HepG2 (cell line): ENCODE measurements around the gene RXFP1. TPM values are rescaled to one million over a fixed set of nuclear protein-coding genes. Genes with fewer than 3 reads are reported as not detected.

Experiments used
- ATAC-seq: fragments of 200-7000 bp; cut with Tn5 transposase; 3 replicates; pipeline ENCODE4 v1.9.1; 2020; ENCODE audit warnings: mild to moderate bottlenecking, moderate library complexity
- BruUV-seq: library from RNA; stranded (reverse); fragments of 400-500 nt; replicated peaks from 2 replicates; lab custom pipeline; 2021; lab: Mats Ljungman, UMichigan
- CTCF ChIA-PET: fragments of 300-600 bp; formaldehyde crosslinking; extraction: SDS; loops from one replicate; lab custom pipeline; 2021; ENCODE audit warnings: low total read pairs, inconsistent platforms, low intra/inter-chr PET ratio; lab: Yijun Ruan, JAX
- POLR2A ChIA-PET: fragments of 350-600 bp; sonication (Branson Sonifier 250); formaldehyde crosslinking; loops from one replicate; lab custom pipeline; 2020; ENCODE audit warnings: antibody characterized with exemption, inconsistent platforms; lab: Yijun Ruan, JAX
- DNase-seq: peaks from one replicate; pipeline ENCODE4 v3.0.0-alpha.2; 2015; ENCODE audit warnings: low spot score
- FAIRE-seq: peaks from 3 replicates; lab custom pipeline; 2011; peaks lifted over from hg19 to GRCh38; lab: Jason Lieb, UNC
- H2AFZ ChIP-seq: one replicate; pipeline ENCODE4 v1.6.1; 2011; ENCODE audit warnings: low read length, inconsistent platforms
- H3K27ac ChIP-seq: fragments of 300-600 bp; 3 replicates; pipeline ENCODE4 v1.8.0; 2011; ENCODE audit warnings: mixed run types, mild to moderate bottlenecking, mixed read lengths, low read length, inconsistent platforms; ENCODE audit not compliant: insufficient read depth; ENCODE audit errors: extremely low read length
- H3K27me3 ChIP-seq, 2 experiments: fragments of 200-600 bp in 1 of 2; 2 replicates in 1 of 2; 3 replicates in 1 of 2; pipeline versions ENCODE4 v1.6.0 to v1.8.0; 2011; ENCODE audit warnings: low read length in 2 of 2, mild to moderate bottlenecking in 2 of 2, moderate library complexity in 2 of 2, inconsistent platforms in 1 of 2; ENCODE audit not compliant: insufficient read depth in 2 of 2, control insufficient read depth in 1 of 2
- H3K36me3 ChIP-seq, 2 experiments: fragments of 200-600 bp in 1 of 2; replicated peaks in 1 of 2; 2 replicates in 1 of 2; 3 replicates in 1 of 2; pipeline versions ENCODE4 v1.5.1 to v1.8.0; 2011; ENCODE audit warnings: low read length in 2 of 2, inconsistent platforms in 1 of 2; ENCODE audit not compliant: insufficient read depth in 2 of 2, control insufficient read depth in 1 of 2
- H3K4me1 ChIP-seq: 2 replicates; pipeline ENCODE4 v1.5.1; 2012; ENCODE audit warnings: low read length, inconsistent platforms; ENCODE audit not compliant: insufficient read depth
- H3K4me2 ChIP-seq: 2 replicates; pipeline ENCODE4 v1.6.0; 2011; ENCODE audit warnings: low read depth, low read length, inconsistent platforms
- H3K4me3 ChIP-seq, 3 experiments: fragments of 200-600 bp in 1 of 3; sonication (generic), shearing (Covaris generic) in 1 of 3; replicated peaks in 1 of 3; 2 replicates each; pipeline ENCODE4 v1.5.1; 2011 to 2016; ENCODE audit warnings: low read length in 3 of 3, inconsistent platforms in 2 of 3, low read depth in 2 of 3, mild to moderate bottlenecking in 2 of 3, control low read depth in 1 of 3, mixed read lengths in 1 of 3; ENCODE audit not compliant: insufficient read depth in 1 of 3
- H3K79me2 ChIP-seq: one replicate; pipeline ENCODE4 v1.6.1; 2011; ENCODE audit warnings: low read length, inconsistent platforms; ENCODE audit not compliant: insufficient read depth
- H3K9ac ChIP-seq: 2 replicates; pipeline ENCODE4 v1.6.0; 2011; ENCODE audit warnings: mild to moderate bottlenecking, low read depth, low read length, inconsistent platforms; ENCODE audit not compliant: insufficient read depth
- H3K9me3 ChIP-seq: 2 replicates; pipeline ENCODE4 v1.5.1; 2012; ENCODE audit warnings: mild to moderate bottlenecking, low read length
- H4K20me1 ChIP-seq: 2 replicates; pipeline ENCODE4 v1.6.0; 2011; ENCODE audit warnings: inconsistent platforms, mild to moderate bottlenecking, low read length, moderate library complexity; ENCODE audit not compliant: insufficient read depth
- NFE2L1 ChIP-seq: sonication (generic); formaldehyde crosslinking; IDR thresholded peaks from 2 replicates; pipeline ENCODE4 v1.4.0; 2020; ENCODE audit warnings: missing genetic modification reagents, mild to moderate bottlenecking, borderline replicate concordance
- ZNF749 ChIP-seq: sonication (generic); formaldehyde crosslinking; IDR thresholded peaks from 2 replicates; pipeline ENCODE4 v1.8.0; 2022; ENCODE audit warnings: mild to moderate bottlenecking, missing genetic modification reagents, moderate library complexity, borderline replicate concordance
- WGBS: methylation state at CpG from one replicate; pipeline ENCODE4 v1.1.6; 2017; ENCODE audit warnings: low lambda C conversion rate; 5-methylcytosine and 5-hydroxymethylcytosine counted together
- in situ Hi-C: cut with HindIII; loops from 2 replicates; pipeline ENCODE4 v1.10.0; 2017; ENCODE audit warnings: low pct_unique_long_range_greater_than_20kb; ENCODE audit not compliant: extremely low pct_ligation_motif_present
- intact Hi-C: fragments of 100-400 bp; cut with micrococcal nuclease; formaldehyde crosslinking; loops from one replicate; pipeline ENCODE4 v1.10.0; 2022; ENCODE audit not compliant: unreplicated experiment
- polyA plus RNA-seq, 8 experiments: library from polyadenylated mRNA; depleted of rRNA in 3 of 8; stranded (reverse) in 7 of 8; unstranded in 1 of 8; fragments of >200 nt; fragmentation: Illumina TruSeq in 4 of 8; extraction: Trizol in 4 of 8; gene quantifications; 2 replicates each; pipeline versions ENCODE4 v1.2.1 to v1.2.3, GENCODE V29; 2011 to 2016; ENCODE audit warnings: low read depth in 4 of 8, missing spikeins in 1 of 8, mixed read lengths in 1 of 8; ENCODE audit not compliant: insufficient read depth in 1 of 8
- total RNA-seq, 5 experiments: library from RNA; depleted of rRNA; stranded (reverse); fragments of >200 nt; fragmentation: Illumina TruSeq; extraction: Trizol; gene quantifications; 2 replicates each; pipeline ENCODE4 v1.2.3, GENCODE V29; 2016; ENCODE audit warnings: low read depth in 1 of 5
- TF ChIP-seq, protein P1 (sequence below), 2 experiments: fragments of 450-650 bp in 1 of 2; sonication (generic) in 1 of 2; formaldehyde crosslinking; IDR thresholded peaks; 2 replicates each; pipeline versions ENCODE4 v1.5.0 to v1.8.0; 2020 to 2022; ENCODE audit warnings: mild to moderate bottlenecking in 1 of 2, missing genetic modification reagents in 1 of 2
- TF ChIP-seq, protein P2 (sequence below): IDR thresholded peaks from 2 replicates; pipeline ENCODE4 v1.6.1; 2012; ENCODE audit warnings: low read length, improper control_type of control experiment

The RXFP1 gene
- total and polyA plus RNA-seq, 2 of the 13 experiments (the other 11 are each of a cell fraction or from before 2014, with no cell fraction given), result not detected

DNA sequence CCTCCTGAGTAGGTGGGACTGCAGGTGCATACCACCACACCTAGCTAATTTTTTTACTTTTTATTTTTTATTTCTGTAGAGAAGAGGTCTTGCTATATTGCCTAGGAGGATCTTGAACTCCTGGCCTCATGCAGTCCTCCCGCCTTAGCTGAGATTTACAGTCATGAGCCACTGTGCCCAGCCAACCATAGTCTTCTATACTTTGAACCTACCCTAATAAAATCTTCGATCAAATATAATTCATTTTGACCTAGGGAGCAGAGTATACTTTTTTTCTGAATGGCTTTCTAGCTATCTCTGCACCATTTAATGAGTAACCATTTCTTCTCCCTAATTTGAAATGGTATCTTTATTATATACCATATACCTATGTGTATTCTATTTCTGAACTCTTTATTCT is 157.1 kb downstream of the RXFP1 start:
- no peak overlapping the region for H3K4me2 ChIP-seq
- H3K9me3 ChIP-seq, result no peaks in the 10 kb centered on the region
- no peaks in the 10 kb centered on the region for H3K27me3 ChIP-seq
- TF ChIP-seq, protein P1, sequence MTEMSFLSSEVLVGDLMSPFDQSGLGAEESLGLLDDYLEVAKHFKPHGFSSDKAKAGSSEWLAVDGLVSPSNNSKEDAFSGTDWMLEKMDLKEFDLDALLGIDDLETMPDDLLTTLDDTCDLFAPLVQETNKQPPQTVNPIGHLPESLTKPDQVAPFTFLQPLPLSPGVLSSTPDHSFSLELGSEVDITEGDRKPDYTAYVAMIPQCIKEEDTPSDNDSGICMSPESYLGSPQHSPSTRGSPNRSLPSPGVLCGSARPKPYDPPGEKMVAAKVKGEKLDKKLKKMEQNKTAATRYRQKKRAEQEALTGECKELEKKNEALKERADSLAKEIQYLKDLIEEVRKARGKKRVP (CRISPR knock-in tag; IDR thresholded peaks at IDR 0.05), result no peak
- TF ChIP-seq NFE2L1 (CRISPR knock-in tag) (no peak), ZNF749 (CRISPR knock-in tag) (no peak)
- TF ChIP-seq, protein P2, sequence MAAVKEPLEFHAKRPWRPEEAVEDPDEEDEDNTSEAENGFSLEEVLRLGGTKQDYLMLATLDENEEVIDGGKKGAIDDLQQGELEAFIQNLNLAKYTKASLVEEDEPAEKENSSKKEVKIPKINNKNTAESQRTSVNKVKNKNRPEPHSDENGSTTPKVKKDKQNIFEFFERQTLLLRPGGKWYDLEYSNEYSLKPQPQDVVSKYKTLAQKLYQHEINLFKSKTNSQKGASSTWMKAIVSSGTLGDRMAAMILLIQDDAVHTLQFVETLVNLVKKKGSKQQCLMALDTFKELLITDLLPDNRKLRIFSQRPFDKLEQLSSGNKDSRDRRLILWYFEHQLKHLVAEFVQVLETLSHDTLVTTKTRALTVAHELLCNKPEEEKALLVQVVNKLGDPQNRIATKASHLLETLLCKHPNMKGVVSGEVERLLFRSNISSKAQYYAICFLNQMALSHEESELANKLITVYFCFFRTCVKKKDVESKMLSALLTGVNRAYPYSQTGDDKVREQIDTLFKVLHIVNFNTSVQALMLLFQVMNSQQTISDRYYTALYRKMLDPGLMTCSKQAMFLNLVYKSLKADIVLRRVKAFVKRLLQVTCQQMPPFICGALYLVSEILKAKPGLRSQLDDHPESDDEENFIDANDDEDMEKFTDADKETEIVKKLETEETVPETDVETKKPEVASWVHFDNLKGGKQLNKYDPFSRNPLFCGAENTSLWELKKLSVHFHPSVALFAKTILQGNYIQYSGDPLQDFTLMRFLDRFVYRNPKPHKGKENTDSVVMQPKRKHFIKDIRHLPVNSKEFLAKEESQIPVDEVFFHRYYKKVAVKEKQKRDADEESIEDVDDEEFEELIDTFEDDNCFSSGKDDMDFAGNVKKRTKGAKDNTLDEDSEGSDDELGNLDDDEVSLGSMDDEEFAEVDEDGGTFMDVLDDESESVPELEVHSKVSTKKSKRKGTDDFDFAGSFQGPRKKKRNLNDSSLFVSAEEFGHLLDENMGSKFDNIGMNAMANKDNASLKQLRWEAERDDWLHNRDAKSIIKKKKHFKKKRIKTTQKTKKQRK, result no peak
- TF ChIP-seq, all 625 proteins: peak for 0
- Histone ChIP-seq H3K36me3 (no peaks in the 10 kb centered on the region), H3K4me3 (no peak overlapping the region), H3K4me1 (peaks cover 2% of the 10 kb centered on the region), H2AFZ (no peak overlapping the region), H4K20me1 (no peaks in the 10 kb centered on the region), H3K27ac (no peak overlapping the region), H3K9ac (no peak overlapping the region), H3K79me2 (no peaks in the 10 kb centered on the region)
- no peak for ATAC-seq
- POLR2A ChIA-PET, result no interaction called here
- BruUV-seq, result no TSS peak
- 68% methylated on average over 2 of the region's 2 CpGs for WGBS
- in situ Hi-C loops (no loop called here), intact Hi-C loops (no loop called here)
- no peak for DNase-seq
- CTCF ChIA-PET, result no interaction called here
- FAIRE-seq, result no peak
